Measurements from ENCODE around the gene EID2B. TPM values are rescaled to one million over a fixed set of nuclear protein-coding genes. Genes with fewer than 3 reads are reported as not detected.
A peak's percentile ranks its signal among the peaks of the same experiment; 100 is the strongest.

EID2B gene
- total RNA-seq, 1 experiment from 2014 or later, result 2.2 TPM

- Histone ChIP-seq H4K20me1 (ENCODE audit: control insufficient read depth, insufficient read depth, insufficient read length) (no peaks in the 10 kb centered on the region), H3K9me3 (ENCODE audit: control insufficient read depth, low read depth, low read length) (no peaks in the 10 kb centered on the region), H2AFZ (ENCODE audit: low read length) (no peak overlapping the region), H2BK15ac (ENCODE audit: low read depth, low read length) (no peak overlapping the region), H3K23me2 (ENCODE audit: insufficient read length, low read depth, low read length, poor library complexity, severe bottlenecking) (no peaks in the 10 kb centered on the region), H2BK12ac (ENCODE audit: insufficient read length, low read depth, low read length) (no peak overlapping the region), H3K79me1 (ENCODE audit: insufficient read depth, low read depth, low read length, poor library complexity, severe bottlenecking) (no peaks in the 10 kb centered on the region), H2BK20ac (ENCODE audit: low read depth, low read length, poor library complexity, severe bottlenecking) (no peak overlapping the region), H3K9ac (ENCODE audit: extremely low read depth, insufficient read length, low read length) (no peak overlapping the region), H3K4ac (ENCODE audit: low read depth, low read length) (no peak overlapping the region), H3K27ac (ENCODE audit: insufficient read length, low read depth, low read length) (no peak overlapping the region), H4K91ac (ENCODE audit: insufficient read length, low read depth, low read length) (no peak overlapping the region), H2BK120ac (ENCODE audit: low read depth, low read length, poor library complexity, severe bottlenecking) (no peak overlapping the region), H3K18ac (ENCODE audit: insufficient read length, low read depth, low read length) (no peak overlapping the region), H3K56ac (ENCODE audit: insufficient read length, low read depth, low read length) (no peak overlapping the region), H2AK5ac (ENCODE audit: insufficient read length, low read length) (no peak overlapping the region), H4K8ac (replicated peaks; ENCODE audit: insufficient read length, low read depth, low read length) (no peak overlapping the region), H3K4me2 (ENCODE audit: insufficient read depth, insufficient read length, low read length) (no peak overlapping the region), H2BK5ac (ENCODE audit: insufficient read length, low read length) (no peak overlapping the region), H3T11ph (ENCODE audit: low read length) (no peak overlapping the region), H3K4me1 (ENCODE audit: insufficient read depth, low read length) (no peaks in the 10 kb centered on the region), H4K5ac (ENCODE audit: insufficient read length, low read depth, low read length) (no peak overlapping the region), H3K23ac (ENCODE audit: insufficient read length, low read depth, low read length) (no peak overlapping the region), H3K27me3 (ENCODE audit: insufficient read depth, low read length) (no peaks in the 10 kb centered on the region), H3K79me2 (ENCODE audit: insufficient read depth, low read length) (no peaks in the 10 kb centered on the region), H3K14ac (ENCODE audit: insufficient read depth, low read length) (no peak overlapping the region)
- Mint-ChIP-seq H3K4me1 (no peaks in the 10 kb centered on the region), H3K27ac (peak overlapping the region in 1 of 3 experiments; percentile 82; a peak in 2 of 7 replicates), H3K36me3 (ENCODE audit: insufficient read depth in 1 of 3, low read depth in 3 of 3) (peaks cover 7 to 23% (median 18%) of the 10 kb centered on the region in 3 experiments; a peak in 6 of 7 replicates), H3K27me3 (ENCODE audit: low read depth) (no peaks in the 10 kb centered on the region), H3K4me3 (no peak overlapping the region), H3K9me3 (no peaks in the 10 kb centered on the region)
- no peak for DNase-seq
- no peak for TF ChIP-seq CTCF (conservative IDR thresholded peaks at IDR 0.05)
- no CpG with 5 or more reads among the region's 3 CpGs for WGBS (ENCODE audit: extremely low coverage, insufficient read length, low lambda C conversion rate)
These were observed 7.4 kb downstream of the EID2B start for GRCh38 chr19:39525205-39525604.
